DMS 273 (cell line): ENCODE data around the gene NDUFV2.
"Not testable (repeated sequence)": the region's sequence is repeated elsewhere in the genome, so short reads cannot be mapped to it uniquely, and the experiment has no call there.

ENCODE experiments used
- DNase-seq: peaks from one replicate; lab custom pipeline; 2025; ENCODE audit not compliant: unreplicated experiment; lab: John Stamatoyannopoulos, UW

The NDUFV2 gene

DNA sequence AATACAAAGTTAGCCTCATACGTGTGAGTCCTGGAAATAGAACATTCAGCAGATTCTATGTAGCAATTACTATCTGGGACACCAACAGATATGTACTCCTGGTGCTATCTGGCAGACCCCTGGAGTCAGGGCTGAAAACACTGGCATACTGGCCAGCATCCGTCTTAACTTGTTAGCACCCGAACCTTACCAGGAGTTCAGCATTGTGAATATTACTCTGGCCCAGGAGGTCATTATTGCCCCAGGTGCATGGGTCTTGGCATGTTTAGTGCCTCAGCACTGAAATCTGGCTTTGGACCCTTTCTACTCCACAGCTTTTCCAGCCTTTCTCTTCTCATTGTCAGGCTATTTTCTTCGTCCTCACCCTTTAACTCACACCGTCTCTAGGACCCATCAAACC, 11.9 kb upstream of the NDUFV2 start:
- DNase-seq, result no peak

DNA sequence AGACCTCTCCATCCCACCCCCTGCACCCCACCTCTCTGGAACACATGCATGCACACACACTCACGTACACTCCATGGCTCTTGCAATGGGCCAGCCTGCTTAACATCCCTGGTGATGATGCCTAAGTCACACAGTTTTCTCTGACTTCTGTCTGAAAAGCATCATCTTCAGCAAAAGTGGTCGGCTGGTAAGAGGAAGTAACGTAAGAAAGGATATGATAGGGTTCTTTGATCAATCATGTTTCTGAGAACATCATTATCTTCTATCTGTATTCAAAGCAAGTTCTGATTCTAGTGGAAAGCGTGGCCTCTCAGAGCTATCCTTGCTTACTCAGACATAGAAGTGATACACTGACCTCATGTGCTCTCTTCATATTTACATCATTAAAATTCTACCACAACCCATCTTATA, 11.4 kb upstream of the NDUFV2 start:
- DNase-seq, result no peak

DNA sequence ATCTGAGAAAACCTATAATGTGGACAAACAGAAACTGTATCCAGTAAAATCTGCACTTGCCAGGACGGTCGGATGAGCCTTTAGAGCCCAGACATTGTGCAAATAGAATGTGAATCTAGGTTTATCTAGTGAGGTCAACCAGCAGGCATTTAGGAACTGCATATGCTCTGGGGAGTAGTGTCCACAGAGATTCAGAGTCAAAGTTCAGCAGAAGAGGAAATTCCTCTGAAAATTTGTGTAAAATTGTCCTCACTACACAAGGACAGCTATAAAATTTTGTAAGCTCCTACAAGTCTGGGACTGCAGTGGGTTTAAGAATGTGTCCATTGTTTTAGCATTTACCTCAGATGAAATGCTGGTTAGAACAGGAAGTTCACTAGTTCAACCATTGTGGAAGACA, 9.8 kb upstream of the NDUFV2 start:
- DNase-seq, result no peak

DNA sequence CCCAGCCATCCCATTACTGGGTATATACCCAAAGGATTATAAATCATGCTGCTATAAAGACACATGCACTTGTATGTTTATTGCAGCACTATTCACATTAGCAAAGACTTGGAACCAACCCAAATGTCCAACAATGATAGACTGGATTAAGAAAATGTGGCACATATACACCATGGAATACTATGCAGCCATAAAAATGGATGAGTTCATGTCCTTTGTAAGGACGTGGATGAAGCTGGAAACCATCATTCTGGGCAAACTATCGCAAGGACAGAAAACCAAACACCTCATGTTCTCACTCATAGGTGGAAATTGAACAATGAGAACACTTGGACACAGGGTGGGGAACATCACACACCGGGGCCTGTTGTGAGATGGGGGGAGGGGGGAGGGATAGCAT, 9.4 kb upstream of the NDUFV2 start:
- not testable (repeated sequence) for DNase-seq

DNA sequence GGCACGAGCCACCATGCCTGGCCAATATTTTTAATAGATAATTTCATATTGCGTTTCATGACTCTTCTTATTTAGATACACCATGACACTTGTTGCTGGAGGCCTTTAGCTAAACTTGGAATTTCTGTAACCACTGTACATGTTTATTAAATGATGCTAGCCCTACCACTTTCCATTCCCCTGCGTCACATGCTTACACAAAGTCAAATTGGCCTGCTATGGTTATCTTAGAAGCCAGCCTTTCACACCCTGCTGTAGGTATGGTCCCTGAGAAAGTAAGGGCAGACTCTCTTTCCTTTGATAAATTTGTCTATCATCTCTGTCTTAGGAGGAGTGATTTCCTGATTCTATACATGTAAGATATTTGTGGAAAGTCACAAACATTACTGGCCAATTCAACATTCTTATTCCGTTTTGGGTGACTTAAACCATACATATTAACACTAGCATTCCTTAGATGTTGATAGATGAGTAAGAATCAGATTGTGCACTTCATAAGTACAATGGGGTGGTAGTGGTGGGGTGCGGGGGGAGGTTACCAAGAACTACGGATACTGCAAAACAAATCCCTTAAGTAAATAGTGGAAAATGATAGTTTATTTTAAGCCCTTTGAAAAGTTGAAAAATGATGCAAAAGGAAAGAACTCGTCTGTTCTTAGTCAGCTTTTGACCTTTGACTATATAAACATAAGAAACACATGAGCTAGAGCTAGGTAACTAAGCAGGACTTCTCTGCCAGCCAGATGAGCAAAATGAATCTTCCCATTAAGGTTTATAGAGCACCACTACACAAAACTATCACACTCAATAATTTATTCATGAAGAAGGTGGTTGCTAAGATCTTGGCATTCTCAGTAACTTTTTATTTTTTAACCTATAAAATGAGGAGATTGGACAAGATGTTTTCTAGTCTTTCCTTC, 7.9 kb upstream of the NDUFV2 start:
- no peak for DNase-seq

DNA sequence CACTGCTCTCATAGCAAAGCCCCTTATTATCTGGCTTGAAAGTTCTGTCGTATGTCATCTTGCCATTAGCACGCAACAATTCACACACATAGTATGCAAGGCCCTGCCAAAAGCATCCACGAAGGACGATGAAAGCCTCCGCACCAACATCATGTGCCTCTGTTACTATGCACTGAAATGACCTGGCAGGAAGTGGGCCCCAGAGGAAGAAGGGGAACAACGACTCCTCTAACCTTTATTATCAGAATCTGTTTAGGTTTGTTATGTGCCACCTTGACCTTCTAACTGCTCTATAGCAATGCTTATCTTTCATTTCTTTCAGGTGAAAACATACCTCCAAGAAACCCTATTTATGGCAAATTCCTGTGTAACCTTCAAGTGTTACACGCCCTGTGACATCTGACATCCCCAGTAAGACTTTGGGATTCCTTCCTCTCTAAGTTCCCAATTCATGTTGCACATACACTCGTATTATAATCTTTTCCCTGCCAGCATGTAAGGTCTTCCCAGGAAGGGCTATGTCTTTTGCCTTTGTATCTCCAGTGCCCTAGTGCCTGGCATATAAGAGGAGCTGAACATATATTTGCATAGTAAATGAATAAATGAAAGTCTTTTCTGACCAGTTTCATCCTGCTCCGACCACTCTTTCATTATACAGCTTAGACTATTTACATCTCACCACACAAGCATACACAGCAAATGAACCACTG, 7.0 kb upstream of the NDUFV2 start:
- DNase-seq, result no peak

DNA sequence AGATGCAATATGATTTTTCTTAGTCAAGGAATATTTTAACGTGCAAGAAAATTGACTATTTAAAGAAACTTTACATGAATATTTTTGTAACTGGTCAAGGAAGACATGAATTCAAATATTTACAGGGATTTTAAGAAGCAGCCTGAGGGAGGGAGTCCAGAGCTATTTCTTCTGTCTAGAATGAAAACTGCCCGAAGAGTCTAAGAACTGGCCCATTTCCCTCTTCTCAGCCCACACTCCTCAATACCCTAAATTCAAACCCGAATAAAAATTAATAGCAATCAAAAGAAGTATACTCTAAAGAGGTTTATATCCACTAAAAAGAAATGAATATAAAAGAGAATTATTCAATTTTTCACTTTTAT, 6.5 kb upstream of the NDUFV2 start:
- DNase-seq, result no peak

DNA sequence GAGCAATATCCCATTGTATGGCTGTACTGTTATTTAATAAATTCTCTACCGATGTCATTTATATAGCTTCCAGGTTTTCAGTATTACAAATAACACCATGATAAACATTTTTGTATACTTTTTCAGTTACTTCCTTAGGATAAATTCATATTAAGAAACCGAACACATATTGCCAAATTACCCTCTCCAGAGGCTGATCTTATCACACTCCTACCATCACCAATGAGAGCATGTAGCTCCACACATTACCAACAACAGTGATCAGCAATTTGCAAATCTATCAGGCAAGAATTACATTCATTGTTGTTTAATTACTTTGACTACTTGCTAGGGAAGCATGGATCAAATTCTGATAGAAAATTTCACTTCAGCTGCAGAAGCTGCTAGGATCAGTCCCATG, 5.8 kb upstream of the NDUFV2 start:
- no peak for DNase-seq

DNA sequence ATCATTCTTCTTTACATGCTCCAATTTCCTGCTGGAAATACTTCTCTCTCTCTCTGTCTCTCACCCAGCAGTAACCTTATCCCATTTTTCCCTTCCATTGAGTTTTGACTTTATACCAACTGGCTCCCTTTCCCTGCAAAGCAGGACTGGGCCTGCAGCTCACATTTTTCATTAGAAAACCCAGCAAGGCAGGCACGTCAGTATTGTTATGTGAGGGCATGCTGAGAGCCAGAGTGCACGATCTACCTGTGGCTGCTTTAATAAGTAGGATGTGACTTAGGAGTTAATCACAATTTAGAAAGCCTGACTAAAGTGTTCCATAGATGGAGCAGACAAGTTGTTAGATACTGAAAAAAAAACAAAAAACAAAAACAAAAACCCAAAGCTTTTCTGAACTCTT, 5.2 kb upstream of the NDUFV2 start:
- no peak for DNase-seq

DNA sequence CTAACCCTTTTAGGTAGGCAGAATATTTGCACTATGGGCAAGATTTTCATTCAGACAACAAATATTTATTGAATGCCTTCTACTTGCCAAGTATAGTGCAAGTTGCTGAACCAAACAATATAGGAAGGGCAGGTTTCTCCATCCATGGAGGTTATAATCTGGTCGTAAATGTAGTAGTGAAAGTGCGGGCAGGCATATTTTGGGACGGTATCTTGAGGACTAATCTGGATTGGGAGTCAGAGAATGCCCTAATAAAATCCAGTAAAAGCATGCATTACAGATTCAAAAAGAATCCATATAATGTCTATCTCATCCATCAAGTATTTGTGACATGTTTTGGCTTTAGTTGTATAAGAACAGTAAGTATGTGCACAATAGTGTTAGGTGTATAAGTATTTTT, 1.7 kb upstream of the NDUFV2 start:
- DNase-seq, result no peak

DNA sequence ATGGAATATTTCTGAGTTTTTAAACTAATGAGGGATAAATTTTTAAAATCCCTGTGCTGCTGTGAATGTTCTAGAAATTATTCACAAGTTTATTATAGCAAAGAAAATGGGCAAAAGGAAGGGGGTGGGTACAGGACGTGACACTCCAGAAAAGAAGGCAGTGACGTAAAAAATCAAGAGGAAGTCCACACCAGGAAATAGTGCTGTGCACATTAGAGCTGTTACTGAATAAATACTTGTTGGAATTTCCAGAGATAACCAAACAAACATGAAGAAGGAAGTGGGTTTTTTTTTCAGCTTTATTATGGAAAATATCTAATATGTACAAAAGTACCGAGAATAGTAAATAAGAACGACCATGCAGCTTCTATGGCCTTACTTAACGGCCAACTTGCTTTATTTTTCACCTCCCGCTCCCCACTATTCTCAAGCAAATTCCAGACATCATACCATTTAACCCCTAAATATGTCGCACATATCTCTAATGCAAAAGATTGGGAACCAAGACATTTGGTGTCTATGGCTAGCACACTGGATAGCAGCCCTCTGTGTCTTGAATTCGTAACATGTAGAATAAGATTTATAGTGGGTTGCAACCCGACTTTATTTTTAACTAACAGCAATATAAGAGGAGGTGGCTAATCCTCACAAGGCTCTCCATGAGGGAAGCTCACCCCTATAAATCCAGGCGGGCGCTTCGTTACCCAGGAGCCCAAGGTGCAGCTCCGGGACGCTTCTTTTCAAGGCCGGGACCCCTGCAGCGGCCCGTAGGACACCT, 580 bp upstream of the NDUFV2 start:
- peak; percentile 23 for DNase-seq

DNA sequence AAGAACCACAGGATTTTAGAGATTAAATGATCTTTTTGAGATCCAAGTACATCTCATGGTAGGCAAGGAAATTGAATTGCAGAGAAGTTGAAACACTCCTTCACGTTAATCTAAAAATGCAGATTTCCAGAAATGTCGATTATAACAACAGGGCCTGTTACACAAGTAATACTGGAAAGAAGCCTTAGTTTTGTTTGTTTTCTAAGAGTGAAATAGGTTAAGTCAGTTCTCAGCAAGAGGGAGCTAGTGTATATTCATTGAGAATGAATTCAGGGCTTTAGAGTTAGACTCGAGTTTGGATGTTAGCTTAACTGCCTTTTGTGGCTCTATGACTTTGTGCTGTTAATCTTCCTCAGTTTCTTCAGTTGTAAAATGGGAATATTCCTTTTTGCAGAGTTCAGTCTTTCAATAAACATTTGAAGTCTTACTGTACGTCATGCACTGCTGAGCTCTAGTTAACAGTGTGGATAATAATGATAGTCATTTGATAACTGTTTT, 926 bp downstream of the NDUFV2 start:
- DNase-seq, result no peak

DNA sequence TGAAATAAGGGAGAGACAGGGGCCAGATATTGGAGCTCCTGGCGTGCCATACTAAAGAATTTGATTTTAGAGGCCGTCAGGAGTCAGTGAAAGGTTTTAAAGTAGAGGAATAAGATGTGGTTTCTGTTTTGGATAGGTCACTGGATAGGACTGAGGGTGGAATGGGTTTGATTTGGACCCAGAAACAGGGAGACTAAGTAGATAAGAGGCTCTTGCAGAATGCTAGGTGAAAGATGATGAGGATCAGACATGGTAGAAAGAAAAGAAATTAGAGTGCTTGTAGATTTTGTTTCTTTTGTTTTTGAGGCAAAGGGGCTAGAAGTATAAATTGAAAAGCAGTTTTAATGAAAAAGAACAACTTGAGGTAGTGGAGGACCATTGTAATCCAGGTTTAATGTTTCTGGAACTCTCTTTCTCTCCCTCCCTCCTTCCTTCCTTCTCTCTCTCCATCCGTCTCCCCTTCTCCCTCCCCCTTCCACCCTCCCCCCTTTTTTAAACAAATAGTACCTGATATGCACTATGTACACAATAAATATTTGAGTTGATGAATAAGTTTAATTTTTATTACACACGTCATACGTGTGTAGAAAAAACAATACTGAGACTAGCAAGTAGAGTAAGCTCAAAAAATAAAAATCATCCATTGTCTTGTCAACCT, 1.9 kb downstream of the NDUFV2 start:
- DNase-seq, result no peak

DNA sequence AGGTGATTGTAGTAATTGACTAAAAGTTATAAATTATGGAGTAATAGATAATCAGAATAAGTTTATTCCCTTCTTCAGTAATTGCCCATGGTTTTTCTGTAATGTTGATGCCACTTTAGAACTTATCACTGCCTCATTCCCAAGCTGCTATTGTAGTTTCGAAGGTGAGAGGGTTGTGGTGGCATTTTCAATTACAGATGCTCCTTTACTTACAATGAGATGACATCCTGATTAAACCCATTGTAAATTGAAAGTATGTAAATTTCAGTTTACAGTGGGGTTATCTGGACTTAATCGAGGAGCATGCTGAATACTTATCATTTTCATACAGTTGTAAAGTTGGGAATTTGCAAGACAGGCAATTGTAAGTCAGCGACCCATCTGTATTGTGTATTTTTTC, 2.9 kb downstream of the NDUFV2 start:
- no peak for DNase-seq

DNA sequence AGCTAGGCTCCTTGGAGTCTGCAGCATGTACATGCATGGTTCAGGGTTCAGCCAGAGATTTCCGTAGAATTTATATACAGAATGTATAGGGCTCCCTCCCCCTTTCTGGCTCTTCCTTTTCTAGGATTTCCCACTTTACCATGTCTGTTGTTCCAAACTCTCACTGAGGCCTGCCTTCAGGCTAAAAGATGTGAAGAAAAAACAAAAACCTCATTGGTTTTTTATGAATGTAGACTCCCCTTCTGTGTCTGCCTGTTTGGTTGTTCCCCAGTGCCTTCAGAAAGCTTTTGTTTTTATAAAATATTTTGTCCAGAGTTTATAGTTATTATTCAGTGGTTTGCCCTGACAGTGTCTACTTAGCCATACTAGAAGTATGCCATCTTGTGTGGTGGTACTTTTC, 3.6 kb downstream of the NDUFV2 start:
- no peak for DNase-seq

DNA sequence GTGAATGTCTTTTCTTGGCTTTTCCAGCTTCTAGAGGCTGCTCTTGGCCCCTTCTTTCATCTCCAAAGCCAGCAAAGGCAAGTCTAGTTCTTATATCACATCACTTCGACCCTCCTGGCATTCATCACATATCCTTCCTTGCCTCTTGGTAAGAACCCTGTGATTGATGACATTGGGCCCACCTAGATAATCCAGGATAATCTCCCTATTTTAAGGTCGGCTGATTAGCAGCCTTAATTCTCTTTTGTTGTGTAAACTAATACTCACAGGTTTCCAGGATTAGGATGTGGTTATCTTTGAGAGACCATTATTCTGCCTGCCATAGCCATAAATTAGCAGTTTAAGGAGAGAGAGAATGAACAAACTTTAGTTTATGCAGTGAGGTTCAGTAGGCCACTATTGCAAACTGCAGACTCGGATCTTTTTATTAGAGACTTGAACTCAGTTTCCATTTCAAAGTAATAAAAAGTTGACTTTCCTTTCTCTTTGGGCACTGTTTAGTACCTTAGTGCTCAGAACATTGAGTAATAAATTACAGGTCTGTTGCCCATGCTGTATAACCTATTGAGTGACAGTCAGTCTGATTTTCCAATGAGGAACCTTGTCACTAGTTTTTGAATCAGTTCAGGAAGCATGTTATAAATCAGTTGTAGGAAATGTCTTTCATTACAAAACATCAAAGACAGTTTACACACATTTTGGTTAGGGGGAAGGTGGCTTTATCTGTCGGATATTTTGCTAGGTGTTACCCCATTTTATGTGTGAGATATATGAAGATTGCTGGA, 4.5 kb downstream of the NDUFV2 start:
- no peak for DNase-seq

DNA sequence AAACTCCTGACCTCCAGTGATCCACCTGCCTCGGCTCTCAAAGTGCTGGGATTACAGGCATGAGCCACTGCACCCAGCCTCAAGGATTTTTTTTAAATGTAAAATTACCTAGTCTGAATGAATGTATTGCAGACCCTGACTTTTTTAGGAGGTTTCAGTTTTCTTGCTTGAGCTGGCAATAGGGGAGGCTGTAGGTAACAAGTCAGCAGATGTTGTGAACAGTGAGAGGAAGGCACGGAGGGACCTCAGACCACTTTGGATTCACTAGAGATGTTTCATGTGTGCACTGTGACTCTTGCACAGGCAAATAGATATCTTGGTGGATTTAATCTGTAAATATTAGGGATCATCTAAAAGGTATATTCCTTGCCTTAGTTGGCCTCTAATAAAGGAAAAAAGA, 6.4 kb downstream of the NDUFV2 start:
- DNase-seq, result no peak

DNA sequence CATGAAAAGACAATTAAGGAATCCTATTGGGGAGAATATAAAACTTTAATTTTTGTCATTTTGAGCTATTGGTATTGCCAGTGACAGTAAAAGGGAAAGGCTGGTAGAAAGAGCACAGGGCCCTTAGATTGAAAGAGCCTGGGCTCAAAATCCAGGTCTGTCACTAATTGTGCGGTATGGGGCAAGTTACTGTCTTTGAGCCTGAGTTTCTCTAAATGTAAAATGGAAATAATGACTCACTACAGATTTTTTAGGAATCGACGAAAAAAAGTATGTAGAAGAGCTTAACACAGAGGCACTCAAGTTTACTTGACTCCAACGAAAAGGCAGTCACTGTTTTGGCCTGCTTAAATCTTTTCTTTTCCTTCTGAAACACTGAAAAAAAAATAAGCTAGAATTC, 7.0 kb downstream of the NDUFV2 start:
- DNase-seq, result no peak

DNA sequence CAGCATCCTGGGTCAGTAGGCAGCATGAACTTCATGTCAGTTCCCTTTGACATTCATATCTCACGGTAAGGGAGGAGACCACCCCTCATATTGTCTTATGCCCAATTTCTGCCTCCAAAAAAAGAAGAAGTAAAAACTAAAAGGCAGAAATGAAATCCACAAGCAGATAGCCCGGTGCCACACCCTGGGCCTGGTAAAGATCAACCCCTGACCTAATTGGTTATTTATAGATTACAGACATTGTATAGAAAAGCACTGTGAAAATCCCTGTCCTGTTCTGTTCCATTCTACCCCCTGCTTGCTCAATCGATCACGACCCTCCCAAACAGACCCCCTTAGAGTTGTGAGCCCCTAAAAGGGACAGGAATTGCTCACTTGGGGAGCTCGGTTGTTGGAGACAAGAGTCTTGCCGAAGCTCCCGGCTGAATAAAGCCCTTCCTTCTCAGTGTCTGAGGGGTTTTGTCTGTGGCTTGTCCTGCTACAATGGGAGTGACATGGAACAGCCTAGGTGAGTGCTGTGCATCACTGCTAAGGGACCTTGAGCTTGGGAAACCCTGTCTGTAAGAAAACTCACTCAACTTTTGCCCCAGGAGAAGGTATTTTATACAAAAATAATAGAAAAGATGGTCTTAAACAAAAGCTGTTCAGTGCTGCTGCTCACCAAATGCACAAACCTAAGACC, 11.1 kb downstream of the NDUFV2 start:
- no peak for DNase-seq

DNA sequence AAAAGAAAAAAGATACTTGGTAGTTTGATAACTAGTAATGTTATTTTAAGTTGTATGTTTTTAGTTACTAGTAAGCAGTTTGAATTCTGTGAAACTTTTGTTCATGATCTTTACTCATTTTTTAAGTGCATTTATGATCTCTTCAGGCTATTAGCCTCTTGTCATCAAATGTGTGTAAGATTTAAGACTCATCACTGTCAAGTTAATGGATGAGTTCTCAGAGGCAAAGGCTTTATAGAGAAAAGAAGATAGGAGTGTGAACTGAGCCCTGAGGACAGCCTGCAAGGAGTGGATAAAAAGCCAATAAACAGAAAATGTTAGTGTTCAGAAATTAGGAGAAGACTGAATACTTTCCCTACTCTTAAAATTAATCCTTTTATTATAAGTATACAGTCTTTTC, 13.5 kb downstream of the NDUFV2 start:
- DNase-seq, result no peak
